ENCODE measurements around the gene TFE3. TPM values are rescaled to one million over a fixed set of nuclear protein-coding genes. Genes with fewer than 3 reads are reported as not detected.

Gene TFE3
- total RNA-seq (44.2 TPM), polyA plus RNA-seq (1 to 10 TPM; 3.4 to 5.1 (median 4.4) TPM)

- peak; percentile 87 to 90 for ATAC-seq (ENCODE audit: low read depth in 2 of 2)
- H3K36me3 Mint-ChIP-seq: peaks cover 6% of the 10 kb centered on the region
- Histone ChIP-seq H3K36me3 (ENCODE audit: control insufficient read depth, insufficient read depth, low read length) (peaks cover 4% of the 10 kb centered on the region), H3K27ac (ENCODE audit: insufficient read depth, low read length, poor library complexity, severe bottlenecking) (peak within 1 kb of the TSS; percentile 94), H3K4me1 (ENCODE audit: control insufficient read depth, insufficient read depth, low read length, poor library complexity, severe bottlenecking) (peaks cover 32% of the 10 kb centered on the region), H3K9me3 (ENCODE audit: control insufficient read depth in 2 of 2, low read length in 2 of 2) (no peaks in the 10 kb centered on the region), H3K4me3 (ENCODE audit: low read depth, low read length) (peak within 1 kb of the TSS; percentile 83), H3K27me3 (ENCODE audit: control insufficient read depth, insufficient read depth, low read length) (no peaks in the 10 kb centered on the region)
- H3K9me3 Mint-ChIP-seq: no peaks in the 10 kb centered on the region
- H3K4me3 Mint-ChIP-seq: peak within 1 kb of the TSS; percentile 89 to 97 (median 90)
- peak within 1 kb of the TSS; percentile 92 to 97 (median 95) for H3K27ac Mint-ChIP-seq
- no peaks in the 10 kb centered on the region for H3K27me3 Mint-ChIP-seq
- peaks cover 0 to 40% (median 17%) of the 10 kb centered on the region in 4 donors for H3K4me1 Mint-ChIP-seq
- DNase-seq: peak; percentile 95 to 98 (median 95)
Measured at GRCh38 chrX:49043220-49043986, at the start of gene TFE3. TSS of gene TFE3 (minus strand) at chrX:49043357. CDS start at chrX:49043226, 131 bp downstream.

GRCh38 chrX:49089553-49089952, 46.4 kb upstream of the TFE3 start:
- no peak overlapping the region for H3K4me3 ChIP-seq (ENCODE audit: low read depth, low read length)
- ATAC-seq (ENCODE audit: low read depth in 2 of 2): no peak
- H3K27me3 ChIP-seq (ENCODE audit: control insufficient read depth, insufficient read depth, low read length): no peaks in the 10 kb centered on the region
- H3K36me3 ChIP-seq (ENCODE audit: control insufficient read depth, insufficient read depth, low read length): no peaks in the 10 kb centered on the region
- H3K9me3 ChIP-seq (ENCODE audit: control insufficient read depth in 2 of 2, low read length in 2 of 2): no peaks in the 10 kb centered on the region
- H3K4me1 ChIP-seq (ENCODE audit: control insufficient read depth, insufficient read depth, low read length, poor library complexity, severe bottlenecking): no peaks in the 10 kb centered on the region
- H3K4me3 Mint-ChIP-seq: peak overlapping the region in 1 of 4 donors; percentile 21
- H3K9me3 Mint-ChIP-seq: no peaks in the 10 kb centered on the region
- no peak overlapping the region for H3K27ac Mint-ChIP-seq
- no peaks in the 10 kb centered on the region for H3K4me1 Mint-ChIP-seq
- no peak for DNase-seq
- H3K36me3 Mint-ChIP-seq: no peaks in the 10 kb centered on the region
- no peaks in the 10 kb centered on the region for H3K27me3 Mint-ChIP-seq
- H3K27ac ChIP-seq (ENCODE audit: insufficient read depth, low read length, poor library complexity, severe bottlenecking): no peak overlapping the region

GRCh38 chrX:49082271-49082871, 39.2 kb upstream of the TFE3 start:
- H3K4me3 ChIP-seq (ENCODE audit: low read depth, low read length): no peak overlapping the region
- peaks cover 0 to 11% (median 4%) of the 10 kb centered on the region in 4 donors for H3K4me1 Mint-ChIP-seq
- no peaks in the 10 kb centered on the region for H3K27me3 ChIP-seq (ENCODE audit: control insufficient read depth, insufficient read depth, low read length)
- ATAC-seq (ENCODE audit: low read depth in 2 of 2): no peak
- no peaks in the 10 kb centered on the region for H3K9me3 ChIP-seq (ENCODE audit: control insufficient read depth in 2 of 2, low read length in 2 of 2)
- peaks cover 8% of the 10 kb centered on the region for H3K4me1 ChIP-seq (ENCODE audit: control insufficient read depth, insufficient read depth, low read length, poor library complexity, severe bottlenecking)
- H3K4me3 Mint-ChIP-seq: peak overlapping the region in 3 of 4 donors; percentile 10 to 77 (median 21)
- no peak for DNase-seq
- H3K27ac Mint-ChIP-seq: no peak overlapping the region
- H3K36me3 Mint-ChIP-seq: peaks cover 3% of the 10 kb centered on the region
- no peaks in the 10 kb centered on the region for H3K27me3 Mint-ChIP-seq
- H3K27ac ChIP-seq (ENCODE audit: insufficient read depth, low read length, poor library complexity, severe bottlenecking): no peak overlapping the region
- no peaks in the 10 kb centered on the region for H3K36me3 ChIP-seq (ENCODE audit: control insufficient read depth, insufficient read depth, low read length)
- peaks cover 0 to 2% (median 0%) of the 10 kb centered on the region in 7 donors for H3K9me3 Mint-ChIP-seq

- Histone ChIP-seq H3K4me3 (ENCODE audit: low read depth, low read length) (peak within 1 kb of the TSS; percentile 74), H3K4me1 (ENCODE audit: control insufficient read depth, insufficient read depth, low read length, poor library complexity, severe bottlenecking) (peaks cover 8% of the 10 kb centered on the region), H3K27me3 (ENCODE audit: control insufficient read depth, insufficient read depth, low read length) (no peaks in the 10 kb centered on the region), H3K36me3 (ENCODE audit: control insufficient read depth, insufficient read depth, low read length) (peaks cover 7% of the 10 kb centered on the region), H3K27ac (ENCODE audit: insufficient read depth, low read length, poor library complexity, severe bottlenecking) (peak within 1 kb of the TSS; percentile 93), H3K9me3 (ENCODE audit: control insufficient read depth in 2 of 2, low read length in 2 of 2) (no peaks in the 10 kb centered on the region)
- ATAC-seq (ENCODE audit: low read depth in 2 of 2): peak; percentile 73 to 83
- Mint-ChIP-seq H3K4me1 (peaks cover 0 to 13% (median 4%) of the 10 kb centered on the region in 4 donors), H3K4me3 (peak within 1 kb of the TSS; percentile 80 to 97 (median 92)), H3K9me3 (peaks cover 0 to 2% (median 0%) of the 10 kb centered on the region in 7 donors), H3K36me3 (peaks cover 3% of the 10 kb centered on the region), H3K27ac (peak within 1 kb of the TSS; percentile 95 to 100 (median 99)), H3K27me3 (no peaks in the 10 kb centered on the region)
- peak; percentile 65 to 85 (median 67) for DNase-seq
Measured at GRCh38 chrX:49079489-49080428, 36.6 kb upstream of the TFE3 start, which contains the start of gene WDR45. TSS of gene WDR45 (minus strand) at chrX:49079887. CDS start at chrX:49078095, 1,792 bp downstream.

GRCh38 chrX:49077941-49078340, 34.8 kb upstream of the TFE3 start:
- Histone ChIP-seq H3K27me3 (ENCODE audit: control insufficient read depth, insufficient read depth, low read length) (no peaks in the 10 kb centered on the region), H3K4me3 (ENCODE audit: low read depth, low read length) (no peak overlapping the region), H3K36me3 (ENCODE audit: control insufficient read depth, insufficient read depth, low read length) (peaks cover 7% of the 10 kb centered on the region), H3K27ac (ENCODE audit: insufficient read depth, low read length, poor library complexity, severe bottlenecking) (no peak overlapping the region), H3K4me1 (ENCODE audit: control insufficient read depth, insufficient read depth, low read length, poor library complexity, severe bottlenecking) (peaks cover 16% of the 10 kb centered on the region), H3K9me3 (ENCODE audit: control insufficient read depth in 2 of 2, low read length in 2 of 2) (no peaks in the 10 kb centered on the region)
- Mint-ChIP-seq H3K4me3 (peak overlapping the region in 2 of 4 donors; percentile 46 to 80), H3K27ac (peak overlapping the region in 1 of 3 donors; percentile 82), H3K9me3 (peaks cover 0 to 2% (median 0%) of the 10 kb centered on the region in 7 donors), H3K27me3 (no peaks in the 10 kb centered on the region), H3K4me1 (peaks cover 0 to 29% (median 10%) of the 10 kb centered on the region in 4 donors), H3K36me3 (peaks cover 3% of the 10 kb centered on the region)
- ATAC-seq (ENCODE audit: low read depth in 2 of 2) (no peak), DNase-seq (no peak)

GRCh38 chrX:49075347-49075746, 32.2 kb upstream of the TFE3 start:
- Mint-ChIP-seq H3K27ac (no peak overlapping the region), H3K27me3 (no peaks in the 10 kb centered on the region), H3K36me3 (peaks cover 3% of the 10 kb centered on the region), H3K9me3 (no peaks in the 10 kb centered on the region), H3K4me1 (peaks cover 0 to 42% (median 12%) of the 10 kb centered on the region in 4 donors), H3K4me3 (peak overlapping the region in 2 of 4 donors; percentile 77 to 90)
- peaks cover 20% of the 10 kb centered on the region for H3K4me1 ChIP-seq (ENCODE audit: control insufficient read depth, insufficient read depth, low read length, poor library complexity, severe bottlenecking)
- no peak for ATAC-seq (ENCODE audit: low read depth in 2 of 2)
- no peak overlapping the region for H3K27ac ChIP-seq (ENCODE audit: insufficient read depth, low read length, poor library complexity, severe bottlenecking)
- no peak for DNase-seq
- H3K9me3 ChIP-seq (ENCODE audit: control insufficient read depth in 2 of 2, low read length in 2 of 2): no peaks in the 10 kb centered on the region
- H3K27me3 ChIP-seq (ENCODE audit: control insufficient read depth, insufficient read depth, low read length): no peaks in the 10 kb centered on the region
- H3K4me3 ChIP-seq (ENCODE audit: low read depth, low read length): no peak overlapping the region
- peaks cover 7% of the 10 kb centered on the region for H3K36me3 ChIP-seq (ENCODE audit: control insufficient read depth, insufficient read depth, low read length)

Measured in CD4-positive, CD25-positive, alpha-beta regulatory T cell (primary cell).